Amniotic epithelial cell (primary cell): ENCODE measurements around the gene CANT1.
A peak's percentile ranks its signal among the peaks of the same experiment; 100 is the strongest.
"Not testable (repeated sequence)": the region's sequence is repeated elsewhere in the genome, so short reads cannot be mapped to it uniquely, and the experiment has no call there.

Source experiments
- DNase-seq: peaks from one replicate; pipeline ENCODE4 v3.0.0-alpha.2; 2010; ENCODE audit warnings: low read depth

The CANT1 gene

GRCh38 chr17:78977681-78977943, 32.0 kb downstream of the CANT1 start:
- DNase-seq: no peak

- no peak for DNase-seq
Measured at GRCh38 chr17:78976907-78977680, 32.5 kb downstream of the CANT1 start.

GRCh38 chr17:78974635-78975591, 34.7 kb downstream of the CANT1 start:
- peak; percentile 74 for DNase-seq

- DNase-seq: no peak
Measured at GRCh38 chr17:78973792-78974520, 35.6 kb downstream of the CANT1 start.

GRCh38 chr17:78973196-78973595, 36.4 kb downstream of the CANT1 start:
- DNase-seq: no peak

- no peak for DNase-seq
Measured at GRCh38 chr17:78972507-78973105, 37.0 kb downstream of the CANT1 start.

GRCh38 chr17:78971756-78972506, 37.6 kb downstream of the CANT1 start:
- no peak for DNase-seq

GRCh38 chr17:78970834-78971755, 38.5 kb downstream of the CANT1 start:
- DNase-seq: peak; percentile 55

- DNase-seq: no peak
Measured at GRCh38 chr17:78969865-78970264, 39.7 kb downstream of the CANT1 start.

GRCh38 chr17:78967782-78968362, 41.7 kb downstream of the CANT1 start:
- no peak for DNase-seq

- no peak for DNase-seq
Measured at GRCh38 chr17:78966910-78967600, 42.5 kb downstream of the CANT1 start.

- no peak for DNase-seq
Measured at GRCh38 chr17:78966123-78966813, 43.3 kb downstream of the CANT1 start.

GRCh38 chr17:78965491-78965924, 44.1 kb downstream of the CANT1 start:
- no peak for DNase-seq

GRCh38 chr17:78963378-78963777, 46.2 kb downstream of the CANT1 start:
- DNase-seq: no peak

- DNase-seq: not testable (repeated sequence)
Measured at GRCh38 chr17:78962984-78963348, 46.6 kb downstream of the CANT1 start.

GRCh38 chr17:78962345-78962983, 47.1 kb downstream of the CANT1 start:
- no peak for DNase-seq

- DNase-seq: no peak
Measured at GRCh38 chr17:78961571-78961970, 48.0 kb downstream of the CANT1 start.

- DNase-seq: peak; percentile 51
Measured at GRCh38 chr17:78960928-78961327, 48.6 kb downstream of the CANT1 start.
